Psoas muscle (tissue), 8 donors: ENCODE results near the gene EDRF1. TPM values are rescaled to one million over a fixed set of nuclear protein-coding genes. Genes with fewer than 3 reads are reported as not detected.

Experiments used
- ATAC-seq, 4 donors: fragments of 200-7000 bp; cut with Tn5 transposase; one replicate each; pipeline ENCODE4 v1.9.1; 2020; ENCODE audit warnings: moderate library complexity in 3 of 4, mild to moderate bottlenecking in 2 of 4
- DNase-seq, 2 donors: peaks; one replicate each; pipeline ENCODE4 v3.0.0-alpha.2; 2020
- H3K27ac ChIP-seq: fragments of 200-600 bp; one replicate; pipeline ENCODE4 v1.8.0; 2022
- H3K27me3 ChIP-seq, 3 donors: fragments of 200-600 bp in 1 of 3; one replicate each; pipeline versions ENCODE4 v1.6.1 to v1.8.0; 2013 to 2022; ENCODE audit warnings: low read length in 2 of 3, mild to moderate bottlenecking in 2 of 3, moderate library complexity in 1 of 3; ENCODE audit not compliant: insufficient read depth in 3 of 3
- H3K36me3 ChIP-seq, 2 donors: fragments of 200-600 bp in 1 of 2; one replicate each; pipeline versions ENCODE4 v1.6.1 to v1.8.0; 2013 to 2022; ENCODE audit warnings: low read depth in 1 of 2, mild to moderate bottlenecking in 1 of 2, moderate library complexity in 1 of 2; ENCODE audit not compliant: insufficient read depth in 1 of 2
- H3K4me1 ChIP-seq: fragments of 200-600 bp; one replicate; pipeline ENCODE4 v1.8.0; 2022
- H3K4me3 ChIP-seq: fragments of 200-600 bp; one replicate; pipeline ENCODE4 v1.8.0; 2022; ENCODE audit warnings: mild to moderate bottlenecking
- H3K9me3 ChIP-seq: fragments of 200-600 bp; one replicate; pipeline ENCODE4 v1.8.0; 2022
- CTCF ChIP-seq: fragments of 200-600 bp; IDR thresholded peaks from one replicate; pipeline ENCODE4 v1.8.0; 2022; ENCODE audit warnings: antibody characterized with exemption
- WGBS, 3 donors: extraction: QIAGEN DNeasy Blood & Tissue Kit; methylation state at CpG; one replicate each; pipeline versions ENCODE4 v1.1.6 to v1.1.7; 2013; 5-methylcytosine and 5-hydroxymethylcytosine counted together
- intact Hi-C, 2 donors: fragments of 100-400 bp; cut with DNase I; formaldehyde crosslinking; loops; one replicate each; pipeline versions ENCODE4 v1.11.0 to v1.14.2; 2022
- polyA plus RNA-seq, 3 donors: library from polyadenylated mRNA; stranded (reverse); fragments of 200-250 nt; gene quantifications; one replicate each; pipeline ENCODE4 v1.2.3, GENCODE V29; 2013
- total RNA-seq, 4 donors: library from RNA; stranded (reverse); fragmentation: NEBNext Ultra II Directional in 2 of 4; extraction: Animal tissue kit (Norgen Biotek cat#: 25700) in 2 of 4; gene quantifications; one replicate each; pipeline versions ENCODE4 v1.2.1 to v1.2.4, GENCODE V29; 2021 to 2023
- donor health status: healthy with polysubstance abuse.
- donor health status: DM: no; HTN: no; CAD: no; lungs with moderate emphysema.
- donor health status: Bipolar disorder and iron deficiency.
- donor health status: healthy.
- donor health status: DM: yes; HTN: yes; CAD: no.
- donor health status: DM: no; HTN: no; CAD: no.
- donor health status: DM: no; HTN: no; CAD: no.
- donor health status: DM: yes; HTN: yes; CAD: no.

Gene EDRF1
- total and polyA plus RNA-seq, 7 donors, result 7.6 to 17.7 (median 11.5) TPM

- DNase-seq, result no peak
- no peaks in the 10 kb centered on the region for H3K27me3 ChIP-seq
- H3K4me1 ChIP-seq, result no peaks in the 10 kb centered on the region
- peaks cover under 1 to 96% of the 10 kb centered on the region in 2 donors for H3K36me3 ChIP-seq
- no peak for ATAC-seq
- H3K4me3 ChIP-seq, result no peak overlapping the region
- TF ChIP-seq CTCF, result no peak
- no peaks in the 10 kb centered on the region for H3K9me3 ChIP-seq
- intact Hi-C loops, result no loop called here
- H3K27ac ChIP-seq, result no peak overlapping the region
- WGBS, 3 donors, result 89 to 92% (median 91%) methylated on average over 8 of the region's 8 CpGs
These were observed 77.9 kb downstream of the EDRF1 start for GRCh38 chr10:125797424-125797823.

- no peak for ATAC-seq
- intact Hi-C loops, result no loop called here
- TF ChIP-seq CTCF, result no peak
- Histone ChIP-seq H3K4me1 (no peaks in the 10 kb centered on the region), H3K27ac (no peak overlapping the region), H3K36me3 (peaks cover 4 to 96% of the 10 kb centered on the region in 2 donors), H3K27me3 (no peaks in the 10 kb centered on the region), H3K4me3 (no peak overlapping the region), H3K9me3 (no peaks in the 10 kb centered on the region)
- WGBS, 3 donors, result 50 to 71% (median 52%) methylated on average over 5 of the region's 5 CpGs
- DNase-seq, result no peak
These were observed 78.6 kb downstream of the EDRF1 start for GRCh38 chr10:125797994-125798662.

- DNase-seq (no peak), ATAC-seq (no peak)
- Histone ChIP-seq H3K36me3 (peaks cover 7 to 96% of the 10 kb centered on the region in 2 donors), H3K4me3 (no peak overlapping the region), H3K4me1 (no peaks in the 10 kb centered on the region), H3K27me3 (no peaks in the 10 kb centered on the region), H3K27ac (no peak overlapping the region), H3K9me3 (no peaks in the 10 kb centered on the region)
- intact Hi-C loops, result no loop called here
- 87 to 95% (median 93%) methylated on average over 8 of the region's 8 CpGs for WGBS, 3 donors
- TF ChIP-seq CTCF, result no peak
These were observed 80.1 kb downstream of the EDRF1 start for GRCh38 chr10:125799451-125800182.

- ATAC-seq (no peak), DNase-seq (no peak)
- TF ChIP-seq CTCF, result no peak
- H3K36me3 ChIP-seq, result peaks cover 9 to 96% of the 10 kb centered on the region in 2 donors
- H3K27ac ChIP-seq, result no peak overlapping the region
- H3K4me3 ChIP-seq, result no peak overlapping the region
- H3K9me3 ChIP-seq, result no peaks in the 10 kb centered on the region
- H3K4me1 ChIP-seq, result no peaks in the 10 kb centered on the region
- 93 to 96% (median 96%) methylated on average over 1 of the region's 1 CpG for WGBS, 3 donors
- intact Hi-C loops, result no loop called here
- H3K27me3 ChIP-seq, result no peaks in the 10 kb centered on the region
These were observed 82.1 kb downstream of the EDRF1 start for GRCh38 chr10:125801574-125801973.
